ENCODE measurements around the gene SEC24A. TPM values are rescaled to one million over a fixed set of nuclear protein-coding genes. Genes with fewer than 3 reads are reported as not detected.
"Not testable (repeated sequence)": the region's sequence is repeated elsewhere in the genome, so short reads cannot be mapped to it uniquely, and the experiment has no call there.

Gene SEC24A
- total RNA-seq, 2 experiments from 2014 or later, result 29.3 to 30.5 TPM

GRCh38 chr5:134659922-134660321 is 11.3 kb downstream of the SEC24A start:
- no peak overlapping the region for H3K27ac Mint-ChIP-seq

GRCh38 chr5:134662971-134663370 is 14.4 kb downstream of the SEC24A start:
- POLR2A ChIA-PET, result no interaction called here
- H3K9me3 Mint-ChIP-seq, result no peaks in the 10 kb centered on the region

More at GRCh38 chr5:134659922-134660321, 11.3 kb downstream of the SEC24A start:
- intact Hi-C loops (cut with micrococcal nuclease), result no loop called here
- Mint-ChIP-seq H3K4me1 (ENCODE audit: low read depth) (peaks cover 23% of the 10 kb centered on the region), H3K4me3 (no peak overlapping the region), H3K36me3 (ENCODE audit: low read depth) (peaks cover 21% of the 10 kb centered on the region), H3K27me3 (no peaks in the 10 kb centered on the region), H3K9me3 (no peaks in the 10 kb centered on the region)
- POLR2A ChIA-PET, result interaction anchor here (1.3 kb wide), 1 partner anchor 28 kb away, joined by 3 read pairs; the partner anchor contains the start of gene SAR1B
- no peak for TF ChIP-seq CTCF (IDR thresholded peaks at IDR 0.05)
- DNase-seq (no peak), ATAC-seq (no peak)
- CTCF ChIA-PET, result interaction anchor here (1.1 to 2.7 kb wide), 3 partner anchors 10 to 73 kb away, joined by 3 to 10 read pairs (median 7); no protein-coding TSS in a partner anchor

GRCh38 chr5:134664448-134664847 is 15.9 kb downstream of the SEC24A start:
- Mint-ChIP-seq H3K27me3 (no peaks in the 10 kb centered on the region), H3K36me3 (ENCODE audit: low read depth) (peaks cover 17% of the 10 kb centered on the region), H3K4me1 (ENCODE audit: low read depth) (peaks cover 7% of the 10 kb centered on the region), H3K9me3 (no peaks in the 10 kb centered on the region), H3K4me3 (no peak overlapping the region), H3K27ac (no peak overlapping the region)
- CTCF ChIA-PET, result interaction anchor here (1.2 kb wide), 1 partner anchor 77 kb away, joined by 5 read pairs; no protein-coding TSS in a partner anchor
- no peak for TF ChIP-seq CTCF (IDR thresholded peaks at IDR 0.05)
- no peak for DNase-seq
- no peak for ATAC-seq
- intact Hi-C loops (cut with micrococcal nuclease), result no loop called here
- POLR2A ChIA-PET, result no interaction called here

More at GRCh38 chr5:134662971-134663370, 14.4 kb downstream of the SEC24A start:
- no peak for TF ChIP-seq CTCF (IDR thresholded peaks at IDR 0.05)
- no peak overlapping the region for H3K27ac Mint-ChIP-seq
- no peak for DNase-seq
- H3K4me1 Mint-ChIP-seq (ENCODE audit: low read depth), result peaks cover 17% of the 10 kb centered on the region
- no peaks in the 10 kb centered on the region for H3K27me3 Mint-ChIP-seq
- H3K4me3 Mint-ChIP-seq, result no peak overlapping the region
- CTCF ChIA-PET, result interaction anchor here (1.3 to 1.5 kb wide), 3 partner anchors 28 to 95 kb away, joined by 3 to 7 read pairs (median 3); no protein-coding TSS in a partner anchor
- intact Hi-C loops (cut with micrococcal nuclease), result no loop called here
- peaks cover 22% of the 10 kb centered on the region for H3K36me3 Mint-ChIP-seq (ENCODE audit: low read depth)
- no peak for ATAC-seq

GRCh38 chr5:134673546-134673945 is 25.0 kb downstream of the SEC24A start:
- intact Hi-C loops (cut with micrococcal nuclease); H3K9me3 Mint-ChIP-seq; H3K27me3 Mint-ChIP-seq; DNase-seq; H3K27ac Mint-ChIP-seq; H3K4me3 Mint-ChIP-seq; H3K4me1 Mint-ChIP-seq (ENCODE audit: low read depth); ATAC-seq; CTCF ChIA-PET: not testable (repeated sequence)
- POLR2A ChIA-PET, result interaction anchor here (0.6 kb wide), 1 partner anchor 13 kb away, joined by 3 read pairs; no protein-coding TSS in a partner anchor
- H3K36me3 Mint-ChIP-seq (ENCODE audit: low read depth), result peaks cover 12% of the 10 kb centered on the region

- intact Hi-C loops (cut with micrococcal nuclease); H3K4me1 Mint-ChIP-seq (ENCODE audit: low read depth); H3K36me3 Mint-ChIP-seq (ENCODE audit: low read depth); H3K27ac Mint-ChIP-seq; CTCF ChIA-PET; H3K4me3 Mint-ChIP-seq; H3K27me3 Mint-ChIP-seq; ATAC-seq; DNase-seq; POLR2A ChIA-PET; H3K9me3 Mint-ChIP-seq: not testable (repeated sequence)
Observed at GRCh38 chr5:134677357-134677756, 28.8 kb downstream of the SEC24A start.

- POLR2A ChIA-PET, CTCF ChIA-PET: not testable (repeated sequence)
Observed at GRCh38 chr5:134690144-134690543, 41.6 kb downstream of the SEC24A start.

More at GRCh38 chr5:134690144-134690543, 41.6 kb downstream of the SEC24A start:
- H3K27me3 Mint-ChIP-seq; H3K4me3 Mint-ChIP-seq; DNase-seq; ATAC-seq; H3K9me3 Mint-ChIP-seq; H3K27ac Mint-ChIP-seq; H3K4me1 Mint-ChIP-seq (ENCODE audit: low read depth); intact Hi-C loops (cut with micrococcal nuclease): not testable (repeated sequence)
- peaks cover 46% of the 10 kb centered on the region for H3K36me3 Mint-ChIP-seq (ENCODE audit: low read depth)
